ENCODE results near the gene FGGY.
"Not testable (repeated sequence)": the region's sequence is repeated elsewhere in the genome, so short reads cannot be mapped to it uniquely, and the experiment has no call there.

The FGGY gene

DNA sequence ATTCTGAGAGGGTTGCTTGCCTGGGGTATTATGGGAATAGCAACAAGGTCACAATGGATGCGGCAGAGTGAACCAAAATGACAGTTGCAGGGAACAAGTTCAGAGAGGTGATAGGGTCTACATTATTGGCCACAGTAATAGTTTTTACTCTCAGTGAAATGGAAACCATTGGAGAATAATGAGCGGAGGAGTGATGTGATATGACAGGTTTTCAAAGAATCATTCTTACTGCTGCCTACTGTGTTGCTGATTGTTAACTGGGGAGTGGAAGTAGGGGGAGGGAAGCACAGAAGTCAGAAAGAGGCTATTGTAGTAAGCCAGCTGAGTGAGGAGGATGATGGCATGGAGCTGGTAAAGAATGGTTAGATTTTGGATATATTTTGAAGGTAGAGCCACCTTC is 322.7 kb downstream of the FGGY start:
- DNase-seq (ENCODE audit: low read depth in 2 of 2, low spot score in 1 of 2) = no peak

DNA sequence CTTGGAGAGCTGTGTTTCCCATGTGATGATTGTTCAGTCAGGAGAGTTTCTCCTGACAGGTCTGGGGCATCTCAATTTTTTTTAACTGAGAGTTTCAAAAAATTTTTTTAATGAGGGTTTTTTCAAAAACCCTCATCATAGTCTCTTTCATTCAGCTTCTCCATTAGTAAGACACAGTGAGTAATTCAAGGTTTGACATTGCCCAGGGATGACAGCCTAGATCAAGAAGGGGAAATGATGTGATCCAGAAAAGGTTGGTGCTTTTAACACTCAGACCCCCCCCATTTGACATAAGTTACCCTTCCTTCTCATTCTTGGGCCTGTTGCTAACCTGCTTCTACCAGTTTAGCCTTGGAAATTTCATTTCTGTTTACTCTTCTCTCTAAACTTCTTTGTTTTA is 328.5 kb downstream of the FGGY start:
- DNase-seq (ENCODE audit: low read depth in 2 of 2, low spot score in 1 of 2) = no peak

DNA sequence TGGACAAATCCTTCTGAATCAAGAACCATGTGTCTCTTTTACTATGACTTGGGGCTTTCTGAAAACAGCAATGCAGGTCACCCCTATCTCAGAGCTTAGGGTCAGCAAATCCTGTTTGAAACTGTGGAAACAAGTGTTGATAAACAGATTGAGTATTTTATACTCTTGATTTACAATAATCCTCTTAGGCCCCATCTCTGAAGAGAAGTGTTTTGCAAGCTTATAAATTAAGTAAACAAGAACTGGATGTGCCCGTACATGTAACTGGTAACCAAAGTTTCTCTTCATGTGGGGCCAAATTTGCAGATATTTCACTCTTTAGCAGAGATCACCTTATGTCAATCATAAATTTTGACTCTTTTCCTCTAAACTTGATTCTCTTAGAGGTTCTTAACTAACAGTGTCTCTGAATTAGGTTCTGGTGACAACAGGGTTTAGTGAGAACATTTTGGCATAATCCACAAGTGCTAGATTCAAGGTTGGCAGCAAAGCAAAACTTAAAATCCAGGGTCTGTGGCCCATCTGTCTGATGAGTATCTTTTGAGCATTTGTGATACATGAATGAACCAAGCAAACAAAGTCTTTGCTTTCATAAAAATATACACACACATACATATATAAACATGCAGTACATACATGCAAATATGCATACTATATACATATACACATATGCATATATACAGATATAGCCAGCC is 334.8 kb downstream of the FGGY start:
- no peak for DNase-seq (ENCODE audit: low read depth in 2 of 2, low spot score in 1 of 2)

DNA sequence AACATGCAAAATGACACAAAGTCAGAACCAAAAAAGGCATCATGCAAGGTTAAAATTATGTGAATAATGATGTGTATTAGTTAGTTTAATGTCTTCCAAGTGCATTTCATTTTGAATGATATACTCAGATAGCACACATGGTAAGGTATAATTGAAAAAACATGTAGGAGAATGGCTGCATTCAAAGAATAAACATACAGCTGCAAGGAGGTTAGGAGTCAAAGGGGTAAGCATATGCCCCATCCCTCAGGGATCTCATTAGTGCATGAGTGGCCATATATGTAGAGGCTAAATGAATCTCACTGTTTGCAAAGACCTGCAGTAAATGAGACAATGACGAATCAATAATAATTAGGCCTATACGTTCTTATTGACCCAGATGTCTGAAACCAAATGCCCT is 338.2 kb downstream of the FGGY start:
- DNase-seq (ENCODE audit: low read depth in 2 of 2, low spot score in 1 of 2) = no peak

DNA sequence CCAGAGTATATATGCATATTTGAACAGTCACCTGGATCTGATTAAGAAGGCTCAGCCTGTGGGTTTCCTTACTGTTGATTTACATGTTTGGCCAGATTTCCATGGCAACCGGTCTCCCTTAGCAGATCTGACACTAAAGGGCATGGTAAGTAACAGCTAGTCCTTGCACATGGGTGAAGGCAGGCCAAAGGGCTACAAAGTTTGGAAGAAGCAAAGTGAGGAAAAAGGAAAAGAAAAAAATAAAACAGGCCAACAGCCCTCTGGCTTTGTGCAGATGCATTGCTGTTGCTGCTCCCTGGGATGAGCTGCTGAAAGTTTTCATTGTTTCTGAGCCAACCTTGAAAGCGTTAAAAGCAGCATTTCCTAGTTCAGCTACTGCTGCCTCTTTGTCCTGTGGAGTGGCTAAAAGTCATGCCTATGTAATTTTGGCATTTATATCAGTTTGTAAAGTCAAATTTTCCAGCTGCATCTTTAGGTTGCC is 341.4 kb downstream of the FGGY start:
- DNase-seq (ENCODE audit: low read depth in 2 of 2, low spot score in 1 of 2) = no peak

DNA sequence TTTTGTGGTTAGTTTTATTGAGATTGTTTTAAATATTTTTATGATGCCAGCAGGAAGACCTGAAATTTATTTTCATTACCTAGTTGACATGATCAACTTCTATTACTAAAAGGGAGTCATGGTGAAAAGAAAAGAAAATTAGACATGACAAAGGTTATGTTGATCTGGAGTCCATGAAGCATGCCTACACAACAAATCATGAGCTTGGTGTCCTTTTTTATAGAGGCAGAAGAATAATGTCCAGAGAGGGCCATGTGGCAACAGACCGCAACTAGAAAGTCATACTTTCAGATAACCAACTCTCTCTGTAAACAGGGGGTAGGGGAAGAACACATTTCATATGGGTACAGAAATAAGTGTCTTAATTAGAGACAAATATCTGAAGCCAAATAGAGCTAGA is 342.4 kb downstream of the FGGY start:
- no peak for DNase-seq (ENCODE audit: low read depth in 2 of 2, low spot score in 1 of 2)

DNA sequence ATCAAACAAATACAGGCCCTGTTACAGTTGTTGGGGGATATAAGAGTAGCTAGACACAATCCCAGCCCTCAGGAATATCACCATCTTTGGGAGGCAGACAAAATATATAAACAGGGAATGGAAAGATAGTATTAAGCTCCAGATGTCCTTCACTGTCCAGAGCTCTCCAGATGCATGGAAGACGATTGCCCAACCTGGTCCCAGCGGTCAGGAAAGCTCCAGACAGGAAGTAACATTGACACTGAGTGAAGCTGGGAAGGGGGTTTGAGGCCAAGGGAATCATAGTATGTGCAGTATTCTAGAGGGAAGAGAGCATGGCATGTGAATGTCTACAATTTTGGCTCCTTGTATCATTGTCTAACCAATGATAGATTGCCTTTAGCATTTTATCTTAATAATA is 344.0 kb downstream of the FGGY start:
- DNase-seq (ENCODE audit: low read depth in 2 of 2, low spot score in 1 of 2) = no peak

DNA sequence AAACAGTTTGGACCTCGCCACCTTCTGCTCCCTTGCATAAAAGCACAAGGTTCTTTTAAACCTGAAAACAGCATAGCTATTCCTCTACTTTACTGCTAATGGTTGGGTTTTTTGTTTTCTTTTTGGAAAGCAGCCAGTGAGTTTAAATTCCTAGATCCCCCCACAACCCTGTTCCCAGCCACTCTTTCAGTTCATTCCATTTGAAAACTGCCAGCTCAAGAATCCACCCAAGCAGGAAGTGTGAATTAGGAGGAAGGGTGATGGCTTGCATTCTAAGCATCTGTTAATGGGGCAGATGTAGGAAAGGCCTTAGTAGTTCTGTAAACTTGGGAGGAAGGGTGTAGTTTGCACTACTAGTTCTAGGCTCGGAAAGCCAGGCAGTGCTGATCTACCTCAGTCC is 344.9 kb downstream of the FGGY start:
- no peak for DNase-seq (ENCODE audit: low read depth in 2 of 2, low spot score in 1 of 2)

DNA sequence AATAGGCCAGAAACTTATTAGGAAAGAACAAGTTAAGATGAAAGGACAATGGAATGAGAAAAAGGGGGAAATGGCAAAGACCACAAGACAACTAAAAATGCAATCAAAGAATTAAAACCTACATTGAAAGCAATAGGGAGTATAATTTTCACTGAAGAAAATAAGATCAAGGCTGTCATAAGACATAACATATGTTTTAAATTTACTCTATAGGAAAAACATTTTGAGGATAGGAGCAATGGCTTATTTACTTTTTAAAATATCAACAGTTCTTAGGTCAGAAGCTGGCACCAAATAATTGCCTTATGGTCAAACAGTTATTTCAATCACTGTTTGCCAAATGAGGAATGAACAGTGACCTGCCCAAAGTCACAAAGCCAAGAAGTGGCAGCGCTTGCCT is 346.6 kb downstream of the FGGY start:
- DNase-seq (ENCODE audit: low read depth in 2 of 2, low spot score in 1 of 2) = no peak

DNA sequence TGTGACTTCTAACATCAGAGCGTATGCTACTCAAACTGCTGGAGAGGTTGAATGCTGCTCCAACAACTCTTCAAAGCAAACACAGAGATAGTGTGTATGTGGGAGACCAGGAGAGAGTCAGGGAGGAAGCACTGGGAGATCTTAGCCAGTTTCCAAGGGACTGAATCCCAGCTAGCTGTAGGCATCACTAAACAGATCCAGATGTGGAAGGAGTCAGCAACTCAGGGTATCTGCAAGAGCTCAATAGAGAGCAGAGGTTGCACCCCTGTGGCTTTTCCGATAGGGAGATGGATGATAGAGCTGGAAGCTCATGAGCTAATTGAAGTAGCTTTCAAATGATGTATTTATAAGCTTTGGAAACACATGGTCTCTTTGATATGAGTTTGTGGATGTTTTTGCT is 349.0 kb downstream of the FGGY start:
- no peak for DNase-seq (ENCODE audit: low read depth in 2 of 2, low spot score in 1 of 2)

DNA sequence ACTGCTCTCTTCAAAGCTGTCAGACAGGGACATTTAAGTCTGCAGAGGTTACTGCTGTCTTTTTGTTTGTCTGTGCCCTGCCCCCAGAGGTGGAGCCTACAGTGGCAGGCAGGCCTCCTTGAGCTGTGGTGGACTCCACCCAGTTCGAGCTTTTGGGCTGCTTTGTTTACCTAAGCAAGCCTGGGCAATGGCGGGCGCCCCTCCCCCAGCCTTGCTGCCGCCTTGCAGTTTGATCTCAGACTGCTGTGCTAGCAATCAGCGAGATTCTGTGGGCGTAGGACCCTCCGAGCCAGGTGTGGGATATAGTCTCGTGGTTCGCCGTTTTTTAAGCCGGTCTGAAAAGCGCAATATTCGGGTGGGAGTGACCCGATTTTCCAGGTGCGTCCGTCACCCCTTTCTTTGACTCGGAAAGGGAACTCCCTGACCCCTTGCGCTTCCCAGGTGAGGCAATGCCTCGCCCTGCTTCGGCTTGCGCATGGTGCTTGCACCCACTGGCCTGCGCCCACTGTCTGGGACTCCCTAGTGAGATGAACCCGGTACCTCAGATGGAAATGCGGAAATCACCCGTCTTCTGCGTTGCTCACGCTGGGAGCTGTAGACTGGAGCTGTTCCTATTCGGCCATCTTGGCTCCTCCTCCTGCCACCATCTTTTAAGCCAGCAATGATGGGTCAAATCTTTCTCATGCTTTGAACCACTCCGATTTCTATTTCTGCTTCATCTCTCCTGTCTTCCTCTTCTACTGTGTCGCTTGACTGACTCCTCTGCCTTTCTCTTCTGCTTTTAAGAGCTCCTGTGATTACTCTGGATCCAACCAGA is 356.5 kb downstream of the FGGY start:
- DNase-seq (ENCODE audit: low read depth in 2 of 2, low spot score in 1 of 2) = not testable (repeated sequence)

DNA sequence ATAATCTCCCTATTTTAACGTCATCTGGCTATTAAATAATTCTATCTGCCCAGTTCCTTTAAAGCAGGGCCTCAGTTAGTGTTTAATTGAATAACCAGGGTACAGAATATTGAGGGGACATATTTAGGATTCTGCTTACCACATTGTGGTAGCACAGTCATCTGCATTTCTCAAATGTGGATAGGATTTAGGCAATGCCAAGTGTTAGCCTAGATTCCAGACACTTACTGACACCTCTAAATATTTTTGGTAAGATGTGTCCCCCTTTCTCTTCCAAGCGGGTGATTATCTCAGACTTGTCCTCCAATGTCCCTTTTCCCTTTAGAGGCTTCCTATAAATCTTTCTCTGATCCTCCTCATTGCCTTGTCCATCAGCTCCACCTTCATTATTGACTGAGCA is 357.1 kb downstream of the FGGY start:
- no peak for DNase-seq (ENCODE audit: low read depth in 2 of 2, low spot score in 1 of 2)

DNA sequence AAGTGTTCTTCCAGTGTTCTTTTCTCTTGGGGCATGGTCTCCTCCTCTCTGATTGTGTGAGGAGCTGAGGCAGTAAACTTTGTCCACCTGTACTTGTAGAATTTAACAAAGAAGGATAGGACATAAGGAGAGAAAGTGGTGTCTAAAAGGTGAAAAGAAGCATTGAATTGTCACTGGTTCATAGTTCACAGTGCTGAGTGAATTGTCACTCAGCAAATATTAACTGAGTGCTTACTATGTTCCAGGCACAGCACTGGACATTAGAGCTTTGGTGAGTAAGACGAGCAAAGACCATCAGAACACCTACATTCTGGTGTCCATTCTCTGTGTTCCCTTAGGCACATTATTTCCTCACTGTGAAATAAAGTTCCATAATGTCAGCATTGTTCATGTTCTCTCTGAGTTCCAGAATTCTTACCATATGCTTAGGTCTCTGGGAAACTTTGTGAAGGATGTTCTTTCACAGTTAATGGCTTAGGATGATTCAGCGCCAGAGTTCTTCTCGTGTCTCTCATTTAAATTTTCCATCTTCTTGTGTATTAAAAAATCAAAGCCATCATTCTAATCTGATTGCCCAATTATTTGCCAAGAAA is 361.1 kb downstream of the FGGY start:
- DNase-seq (ENCODE audit: low read depth in 2 of 2, low spot score in 1 of 2) = no peak

DNA sequence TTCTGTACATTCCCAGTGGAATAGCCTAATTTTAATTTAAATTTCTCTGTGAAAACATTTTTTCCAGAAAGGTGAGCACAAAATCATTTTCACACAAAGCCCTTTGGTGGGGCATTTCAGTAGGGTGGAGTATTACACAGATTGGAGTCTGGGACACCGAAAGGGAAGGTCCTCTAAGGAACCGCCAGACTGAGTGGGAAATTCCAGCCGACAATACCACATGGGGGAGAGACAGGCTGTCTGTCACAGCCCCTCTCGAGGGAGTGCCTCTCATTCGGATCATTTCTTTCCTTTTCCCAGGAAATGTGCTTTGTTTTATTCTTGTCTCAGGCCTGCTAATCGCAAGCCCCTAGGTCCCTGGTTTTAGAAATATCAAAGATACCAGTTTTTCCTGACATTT is 367.3 kb downstream of the FGGY start:
- no peak for DNase-seq (ENCODE audit: low read depth in 2 of 2, low spot score in 1 of 2)

DNA sequence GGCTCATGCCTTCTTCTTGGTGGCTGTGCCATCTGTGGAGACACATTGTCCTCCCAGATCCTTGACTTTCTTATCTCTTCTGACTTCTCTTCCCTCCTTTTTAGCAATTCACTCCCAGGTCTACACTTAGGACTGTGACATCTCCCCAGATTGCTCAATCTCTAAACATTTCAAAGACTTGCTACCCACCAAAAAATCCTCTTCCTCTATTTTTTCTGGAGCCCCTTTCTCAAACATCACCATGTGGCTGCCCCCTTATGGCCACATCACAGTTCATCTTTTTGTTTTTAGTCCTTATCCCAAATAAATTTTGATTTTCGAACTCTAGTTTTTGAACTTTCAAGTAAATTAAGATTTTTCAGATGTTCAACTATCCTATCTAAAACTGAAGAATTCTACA is 369.2 kb downstream of the FGGY start:
- no peak for DNase-seq (ENCODE audit: low read depth in 2 of 2, low spot score in 1 of 2)

DNA sequence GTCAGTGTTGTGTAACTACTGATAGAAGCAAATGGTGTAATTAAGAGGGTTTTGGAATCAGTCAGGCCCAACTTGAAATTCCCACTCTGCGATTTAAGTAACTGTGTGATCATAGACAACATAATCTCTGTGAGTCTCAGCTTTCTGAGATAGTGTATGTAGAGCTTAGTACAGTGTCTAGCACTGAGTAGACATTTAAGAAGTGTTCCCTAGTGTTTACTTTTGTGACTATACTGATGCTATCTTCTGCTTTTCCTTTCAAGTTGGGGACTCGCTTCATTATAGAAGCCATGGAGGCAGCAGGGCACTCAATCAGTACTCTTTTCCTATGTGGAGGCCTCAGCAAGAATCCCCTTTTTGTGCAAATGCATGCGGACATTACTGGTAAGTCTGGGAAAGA is 370.1 kb downstream of the FGGY start:
- no peak for DNase-seq (ENCODE audit: low read depth in 2 of 2, low spot score in 1 of 2)

DNA sequence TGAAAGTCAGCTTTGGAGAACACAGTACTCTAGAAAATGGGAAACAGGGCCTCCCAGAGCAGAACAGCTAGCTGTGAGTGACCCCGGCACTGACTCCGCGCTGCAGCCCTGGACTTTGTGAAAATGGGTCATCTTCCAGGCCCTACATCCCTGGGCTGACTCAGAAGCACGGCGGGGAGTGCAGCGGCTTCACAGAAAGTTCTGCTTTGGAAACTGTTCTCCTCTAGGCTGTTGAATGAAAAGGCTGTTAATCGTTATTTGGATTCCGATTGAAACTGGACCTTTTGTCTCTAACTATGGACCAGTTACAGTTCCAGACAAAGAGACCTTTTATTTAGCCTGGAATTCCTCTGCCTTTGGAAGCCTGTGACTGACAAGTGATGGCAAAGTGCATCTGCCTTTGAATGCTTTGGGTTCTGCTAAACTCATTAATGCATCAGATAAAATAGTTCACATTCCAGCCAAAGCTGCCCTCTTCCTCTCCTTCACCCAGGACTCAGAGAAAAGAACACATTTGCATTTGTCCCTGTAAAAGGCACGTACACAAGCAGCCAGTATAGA is 372.9 kb downstream of the FGGY start:
- DNase-seq (ENCODE audit: low read depth in 2 of 2, low spot score in 1 of 2) = no peak

DNA sequence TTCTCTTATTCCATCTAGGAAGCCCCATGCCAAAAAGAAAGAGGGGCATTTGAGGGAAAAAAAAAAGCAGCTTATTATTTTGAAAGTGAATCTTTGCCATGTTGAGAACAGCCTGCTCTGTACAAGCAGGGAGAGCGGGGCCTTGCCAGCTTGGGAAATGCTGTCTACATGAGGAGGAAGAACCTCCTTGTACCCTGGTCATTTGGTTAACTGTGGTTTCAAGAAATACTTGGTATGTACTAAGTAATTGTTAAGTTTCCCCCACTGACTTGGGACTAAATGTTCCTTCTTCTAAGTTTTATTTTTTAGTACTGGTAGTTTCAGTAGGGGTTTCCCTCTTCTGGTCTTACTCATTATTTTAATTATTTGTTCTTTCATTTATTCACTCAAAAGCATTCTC is 373.8 kb downstream of the FGGY start:
- DNase-seq (ENCODE audit: low read depth in 2 of 2, low spot score in 1 of 2) = no peak

DNA sequence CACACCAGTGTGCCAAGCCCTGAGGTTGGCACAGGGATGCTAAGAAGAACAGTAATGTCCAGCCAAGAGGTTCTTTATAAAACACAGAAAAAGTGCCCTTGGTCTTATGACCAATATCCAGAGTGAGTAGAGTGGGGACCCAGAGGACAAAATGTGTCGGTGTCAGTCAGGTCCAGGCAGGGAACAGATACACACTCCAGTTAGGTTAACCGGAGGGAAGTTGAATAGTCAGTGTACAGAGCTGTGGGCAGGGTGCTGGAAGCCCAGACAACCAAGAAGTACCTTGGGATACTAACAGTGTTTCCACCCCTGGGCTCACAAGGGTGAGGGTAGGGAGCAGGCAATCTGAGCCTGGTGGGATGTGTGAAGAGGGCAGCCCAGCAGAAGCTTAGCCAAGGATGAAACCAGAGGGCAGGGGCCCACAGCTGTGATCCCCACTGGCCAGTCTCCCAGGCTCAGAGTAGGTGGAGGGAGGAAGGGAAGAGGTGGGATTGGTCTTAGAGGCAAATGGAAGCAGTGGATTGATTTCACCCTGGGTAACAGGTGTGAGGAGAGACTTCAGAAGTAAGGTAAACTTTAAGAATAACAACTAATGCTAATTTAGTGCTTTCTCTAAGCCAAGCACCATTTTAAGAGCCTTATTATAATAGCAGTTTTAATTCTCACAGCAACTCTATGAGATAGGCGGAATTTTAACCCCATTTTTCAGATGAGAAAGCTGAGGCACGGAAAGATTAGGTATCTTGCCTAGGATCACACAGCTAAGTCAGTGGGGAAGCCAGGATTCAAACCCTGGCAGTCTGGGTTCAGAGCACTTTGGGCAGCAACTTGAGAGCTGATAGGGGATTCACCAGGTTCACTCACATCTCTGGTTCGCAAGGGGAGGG is 374.4 kb downstream of the FGGY start:
- DNase-seq (ENCODE audit: low read depth in 2 of 2, low spot score in 1 of 2) = no peak

DNA sequence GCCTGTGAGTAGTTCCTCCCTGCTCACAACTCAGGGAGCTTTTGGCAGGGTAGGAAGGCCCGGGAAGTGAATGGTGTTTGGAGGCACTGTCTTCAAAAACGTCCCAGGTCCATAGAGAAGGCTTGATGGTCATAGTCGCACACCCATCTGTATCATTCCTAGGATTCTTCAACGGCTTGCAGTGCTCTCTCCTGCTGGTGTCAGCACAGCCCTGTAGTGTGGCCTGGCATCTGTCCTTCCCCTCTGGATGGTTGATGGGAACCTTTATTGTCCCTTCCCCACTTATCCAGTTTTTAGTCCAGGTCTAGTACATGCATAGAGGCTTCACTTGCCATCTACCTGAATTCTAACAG is 375.0 kb downstream of the FGGY start:
- DNase-seq (ENCODE audit: low read depth in 2 of 2, low spot score in 1 of 2) = no peak

All from stimulated activated CD8-positive, alpha-beta memory T cell treated with anti-CD3 and anti-CD28 coated beads, Interleukin-4, amount 100 ng/mL, for 4 hours (primary cell).